Central memory CD8-positive, alpha-beta T cell (primary cell): ENCODE measurements around the gene THSD4.

ENCODE experiments used
- ATAC-seq: fragments of 150-1000 bp; cut with Tn5 transposase; replicated peaks from 2 replicates; pipeline ENCODE4 v1.10.0; 2022; ENCODE audit warnings: mild to moderate bottlenecking, moderate FRiP score, moderate number of reproducible peaks; ENCODE audit not compliant: poor library complexity, severe bottlenecking; ENCODE audit errors: extremely low read depth
- DNase-seq, 2 donors: peaks; one replicate each; pipeline ENCODE4 v3.0.0; 2021; ENCODE audit warnings: low spot score in 2 of 2
- H3K27ac Mint-ChIP-seq: one replicate; pipeline ENCODE4 v1.8.0; 2022; ENCODE audit warnings: low read depth, mild to moderate bottlenecking, moderate library complexity, mixed read lengths
- H3K27me3 Mint-ChIP-seq: one replicate; pipeline ENCODE4 v1.8.0; 2022; ENCODE audit warnings: mixed read lengths
- H3K36me3 Mint-ChIP-seq: one replicate; pipeline ENCODE4 v1.8.0; 2022; ENCODE audit warnings: mild to moderate bottlenecking, moderate library complexity, mixed read lengths; ENCODE audit not compliant: insufficient read depth
- H3K4me1 Mint-ChIP-seq: one replicate; pipeline ENCODE4 v1.8.0; 2022; ENCODE audit warnings: mixed read lengths
- H3K4me3 Mint-ChIP-seq: one replicate; pipeline ENCODE4 v1.8.0; 2022; ENCODE audit warnings: mild to moderate bottlenecking, moderate library complexity, mixed read lengths
- H3K9me3 Mint-ChIP-seq: one replicate; pipeline ENCODE4 v1.8.0; 2022; ENCODE audit warnings: mixed read lengths

THSD4 gene

GRCh38 chr15:71345186-71345585, 229.9 kb downstream of the THSD4 start:
- DNase-seq (no peak), ATAC-seq (no peak)
- Mint-ChIP-seq H3K36me3 (peaks cover 1% of the 10 kb centered on the region), H3K9me3 (no peaks in the 10 kb centered on the region), H3K4me3 (no peak overlapping the region), H3K4me1 (no peaks in the 10 kb centered on the region), H3K27ac (no peak overlapping the region), H3K27me3 (peaks cover 34% of the 10 kb centered on the region)

GRCh38 chr15:71346464-71346863, 231.2 kb downstream of the THSD4 start:
- Mint-ChIP-seq H3K36me3 (no peaks in the 10 kb centered on the region), H3K9me3 (no peaks in the 10 kb centered on the region), H3K4me3 (no peak overlapping the region), H3K4me1 (no peaks in the 10 kb centered on the region), H3K27me3 (peaks cover 34% of the 10 kb centered on the region), H3K27ac (no peak overlapping the region)
- DNase-seq (no peak), ATAC-seq (no peak)

- no peak overlapping the region for H3K4me3 Mint-ChIP-seq
- ATAC-seq (no peak), DNase-seq (no peak)
- no peak overlapping the region for H3K27ac Mint-ChIP-seq
- H3K27me3 Mint-ChIP-seq: peaks cover 43% of the 10 kb centered on the region
- H3K36me3 Mint-ChIP-seq: no peaks in the 10 kb centered on the region
- H3K9me3 Mint-ChIP-seq: no peaks in the 10 kb centered on the region
- no peaks in the 10 kb centered on the region for H3K4me1 Mint-ChIP-seq
Observed at GRCh38 chr15:71348597-71348996, 233.3 kb downstream of the THSD4 start.

- Mint-ChIP-seq H3K9me3 (no peaks in the 10 kb centered on the region), H3K27ac (no peak overlapping the region), H3K27me3 (peaks cover 43% of the 10 kb centered on the region), H3K4me3 (no peak overlapping the region), H3K36me3 (no peaks in the 10 kb centered on the region), H3K4me1 (no peaks in the 10 kb centered on the region)
- DNase-seq (no peak), ATAC-seq (no peak)
Observed at GRCh38 chr15:71349336-71349735, 234.1 kb downstream of the THSD4 start.

- Mint-ChIP-seq H3K27me3 (peaks cover 47% of the 10 kb centered on the region), H3K9me3 (no peaks in the 10 kb centered on the region), H3K4me3 (no peak overlapping the region), H3K27ac (no peak overlapping the region), H3K4me1 (no peaks in the 10 kb centered on the region), H3K36me3 (no peaks in the 10 kb centered on the region)
- DNase-seq: no peak
- no peak for ATAC-seq
Observed at GRCh38 chr15:71349736-71350526, 234.7 kb downstream of the THSD4 start.

- no peak for DNase-seq
- ATAC-seq: no peak
- Mint-ChIP-seq H3K4me3 (no peak overlapping the region), H3K27ac (no peak overlapping the region), H3K9me3 (no peaks in the 10 kb centered on the region), H3K36me3 (no peaks in the 10 kb centered on the region), H3K27me3 (peaks cover 56% of the 10 kb centered on the region), H3K4me1 (no peaks in the 10 kb centered on the region)
Observed at GRCh38 chr15:71350622-71351378, 235.5 kb downstream of the THSD4 start.

GRCh38 chr15:71352125-71352524, 236.9 kb downstream of the THSD4 start:
- Mint-ChIP-seq H3K4me1 (no peaks in the 10 kb centered on the region), H3K27me3 (peaks cover 65% of the 10 kb centered on the region), H3K9me3 (no peaks in the 10 kb centered on the region), H3K4me3 (no peak overlapping the region), H3K27ac (no peak overlapping the region), H3K36me3 (no peaks in the 10 kb centered on the region)
- ATAC-seq (no peak), DNase-seq (no peak)

- no peak for DNase-seq
- Mint-ChIP-seq H3K27ac (no peak overlapping the region), H3K36me3 (no peaks in the 10 kb centered on the region), H3K9me3 (no peaks in the 10 kb centered on the region), H3K4me1 (no peaks in the 10 kb centered on the region), H3K27me3 (peaks cover 59% of the 10 kb centered on the region), H3K4me3 (no peak overlapping the region)
- no peak for ATAC-seq
Observed at GRCh38 chr15:71352765-71353164, 237.5 kb downstream of the THSD4 start.

- H3K4me3 Mint-ChIP-seq: no peak overlapping the region
- H3K36me3 Mint-ChIP-seq: no peaks in the 10 kb centered on the region
Observed at GRCh38 chr15:71353171-71353570, 237.9 kb downstream of the THSD4 start.

GRCh38 chr15:71355268-71355667, 240.0 kb downstream of the THSD4 start:
- H3K27me3 Mint-ChIP-seq: peaks cover 35% of the 10 kb centered on the region
- H3K9me3 Mint-ChIP-seq: no peaks in the 10 kb centered on the region
- H3K36me3 Mint-ChIP-seq: no peaks in the 10 kb centered on the region
- no peak overlapping the region for H3K4me3 Mint-ChIP-seq
- H3K27ac Mint-ChIP-seq: no peak overlapping the region
- DNase-seq: no peak
- H3K4me1 Mint-ChIP-seq: no peaks in the 10 kb centered on the region
- ATAC-seq: no peak

More at GRCh38 chr15:71353171-71353570, 237.9 kb downstream of the THSD4 start:
- no peak for DNase-seq
- H3K27me3 Mint-ChIP-seq: peaks cover 55% of the 10 kb centered on the region
- no peaks in the 10 kb centered on the region for H3K9me3 Mint-ChIP-seq
- no peaks in the 10 kb centered on the region for H3K4me1 Mint-ChIP-seq
- ATAC-seq: no peak
- H3K27ac Mint-ChIP-seq: no peak overlapping the region

GRCh38 chr15:71357321-71357732, 242.1 kb downstream of the THSD4 start:
- Mint-ChIP-seq H3K4me3 (no peak overlapping the region), H3K27ac (no peak overlapping the region), H3K4me1 (no peaks in the 10 kb centered on the region), H3K36me3 (no peaks in the 10 kb centered on the region), H3K9me3 (no peaks in the 10 kb centered on the region), H3K27me3 (peaks cover 33% of the 10 kb centered on the region)
- ATAC-seq (no peak), DNase-seq (no peak)

GRCh38 chr15:71357967-71358366, 242.7 kb downstream of the THSD4 start:
- ATAC-seq (no peak), DNase-seq (no peak)
- no peaks in the 10 kb centered on the region for H3K9me3 Mint-ChIP-seq
- H3K4me1 Mint-ChIP-seq: no peaks in the 10 kb centered on the region
- no peak overlapping the region for H3K4me3 Mint-ChIP-seq
- no peaks in the 10 kb centered on the region for H3K36me3 Mint-ChIP-seq
- no peak overlapping the region for H3K27ac Mint-ChIP-seq
- peaks cover 26% of the 10 kb centered on the region for H3K27me3 Mint-ChIP-seq

GRCh38 chr15:71359246-71359645, 244.0 kb downstream of the THSD4 start:
- H3K4me3 Mint-ChIP-seq: no peak overlapping the region
- DNase-seq (no peak), ATAC-seq (no peak)
- H3K36me3 Mint-ChIP-seq: no peaks in the 10 kb centered on the region
- peaks cover 26% of the 10 kb centered on the region for H3K27me3 Mint-ChIP-seq
- no peaks in the 10 kb centered on the region for H3K9me3 Mint-ChIP-seq
- H3K27ac Mint-ChIP-seq: no peak overlapping the region
- no peaks in the 10 kb centered on the region for H3K4me1 Mint-ChIP-seq
